NB4 (cell line): ENCODE data around the gene GALNT14.

Experiments used
- POLR2A ChIP-seq: IDR thresholded peaks from 2 replicates; pipeline ENCODE4 v1.6.1; 2011; ENCODE audit warnings: mild to moderate bottlenecking; ENCODE audit not compliant: insufficient read length; ENCODE audit errors: extremely low read depth
- TF ChIP-seq, protein P1 (sequence below): IDR thresholded peaks from one replicate; pipeline ENCODE4 v1.5.1; 2012; ENCODE audit warnings: low read depth, low read length

- TF ChIP-seq POLR2A = no peak
- TF ChIP-seq, protein P1, sequence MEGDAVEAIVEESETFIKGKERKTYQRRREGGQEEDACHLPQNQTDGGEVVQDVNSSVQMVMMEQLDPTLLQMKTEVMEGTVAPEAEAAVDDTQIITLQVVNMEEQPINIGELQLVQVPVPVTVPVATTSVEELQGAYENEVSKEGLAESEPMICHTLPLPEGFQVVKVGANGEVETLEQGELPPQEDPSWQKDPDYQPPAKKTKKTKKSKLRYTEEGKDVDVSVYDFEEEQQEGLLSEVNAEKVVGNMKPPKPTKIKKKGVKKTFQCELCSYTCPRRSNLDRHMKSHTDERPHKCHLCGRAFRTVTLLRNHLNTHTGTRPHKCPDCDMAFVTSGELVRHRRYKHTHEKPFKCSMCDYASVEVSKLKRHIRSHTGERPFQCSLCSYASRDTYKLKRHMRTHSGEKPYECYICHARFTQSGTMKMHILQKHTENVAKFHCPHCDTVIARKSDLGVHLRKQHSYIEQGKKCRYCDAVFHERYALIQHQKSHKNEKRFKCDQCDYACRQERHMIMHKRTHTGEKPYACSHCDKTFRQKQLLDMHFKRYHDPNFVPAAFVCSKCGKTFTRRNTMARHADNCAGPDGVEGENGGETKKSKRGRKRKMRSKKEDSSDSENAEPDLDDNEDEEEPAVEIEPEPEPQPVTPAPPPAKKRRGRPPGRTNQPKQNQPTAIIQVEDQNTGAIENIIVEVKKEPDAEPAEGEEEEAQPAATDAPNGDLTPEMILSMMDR = no peak
These were observed 206.3 kb downstream of the GALNT14 start for GRCh38 chr2:30931841-30932407.
